Stimulated activated CD8-positive, alpha-beta memory T cell treated with anti-CD3 and anti-CD28 coated beads, Interleukin-15, amount 100 ng/mL, for 1 hour (primary cell): ENCODE results near the gene FAM171A2.
"Not testable (repeated sequence)": the region's sequence is repeated elsewhere in the genome, so short reads cannot be mapped to it uniquely, and the experiment has no call there.

ENCODE experiments used
- DNase-seq: peaks from one replicate; pipeline ENCODE4 v3.0.0-alpha.2; 2020; ENCODE audit warnings: low read depth

FAM171A2 gene

GRCh38 chr17:44344939-44345453, 18.7 kb downstream of the FAM171A2 start, which contains the start of gene GRN:
TSS of gene GRN (plus strand) at chr17:44345302. CDS start at chr17:44349165, 3,863 bp downstream.
- DNase-seq = peak; percentile 67

- DNase-seq = no peak
Measured at GRCh38 chr17:44343510-44344209, 20.0 kb downstream of the FAM171A2 start.

- DNase-seq = not testable (repeated sequence)
Measured at GRCh38 chr17:44340553-44340952, 23.1 kb downstream of the FAM171A2 start.

GRCh38 chr17:44338702-44339101, 25.0 kb downstream of the FAM171A2 start:
- no peak for DNase-seq

- DNase-seq = no peak
Measured at GRCh38 chr17:44335968-44336367, 27.7 kb downstream of the FAM171A2 start.

- no peak for DNase-seq
Measured at GRCh38 chr17:44335564-44335963, 28.1 kb downstream of the FAM171A2 start.

- DNase-seq = no peak
Measured at GRCh38 chr17:44334727-44335126, 28.9 kb downstream of the FAM171A2 start.

GRCh38 chr17:44334315-44334714, 29.3 kb downstream of the FAM171A2 start:
- DNase-seq = no peak

- no peak for DNase-seq
Measured at GRCh38 chr17:44333371-44333770, 30.3 kb downstream of the FAM171A2 start.

- DNase-seq = peak; percentile 52
Measured at GRCh38 chr17:44331249-44331760, 32.3 kb downstream of the FAM171A2 start.

GRCh38 chr17:44330263-44330662, 33.4 kb downstream of the FAM171A2 start:
- not testable (repeated sequence) for DNase-seq

GRCh38 chr17:44329516-44329915, 34.1 kb downstream of the FAM171A2 start:
- DNase-seq = not testable (repeated sequence)

GRCh38 chr17:44327715-44328449, 35.8 kb downstream of the FAM171A2 start:
- DNase-seq = no peak

GRCh38 chr17:44326861-44327444, 36.7 kb downstream of the FAM171A2 start:
- peak; percentile 88 for DNase-seq

- peak; percentile 91 for DNase-seq
Measured at GRCh38 chr17:44324571-44325275, 38.9 kb downstream of the FAM171A2 start, which contains the start of gene SLC25A39. TSS of gene SLC25A39 (minus strand) at chr17:44324823. CDS start at chr17:44323562, 1,261 bp downstream.

- no peak for DNase-seq
Measured at GRCh38 chr17:44324092-44324570, 39.5 kb downstream of the FAM171A2 start.

- no peak for DNase-seq
Measured at GRCh38 chr17:44323359-44324091, 40.1 kb downstream of the FAM171A2 start.

- DNase-seq = no peak
Measured at GRCh38 chr17:44322236-44322895, 41.3 kb downstream of the FAM171A2 start.

- DNase-seq = no peak
Measured at GRCh38 chr17:44321246-44322120, 42.2 kb downstream of the FAM171A2 start.
